Measurements from ENCODE around the gene ZNF507. TPM values are rescaled to one million over a fixed set of nuclear protein-coding genes. Genes with fewer than 3 reads are reported as not detected.
A peak's percentile ranks its signal among the peaks of the same experiment; 100 is the strongest.

ZNF507 gene
- total and polyA plus RNA-seq, 5 donors, result 3.6 to 19.5 (median 15.0) TPM

- DNase-seq, result no peak
- H3K4me1 ChIP-seq (ENCODE audit: control insufficient read depth, insufficient read depth, low read length), result no peaks in the 10 kb centered on the region
- intact Hi-C loops (cut with DNase I), result no loop called here
- 96% methylated on average over 9 of the region's 9 CpGs for WGBS
- H3K27ac ChIP-seq (ENCODE audit: low read length), result no peak overlapping the region
- no peak overlapping the region for H3K4me3 ChIP-seq (ENCODE audit: low read length)
- no peak for ATAC-seq
- no peaks in the 10 kb centered on the region for H3K27me3 ChIP-seq (ENCODE audit: control insufficient read depth, insufficient read depth)
- H3K9me3 ChIP-seq (ENCODE audit: control insufficient read depth, low read length), result no peaks in the 10 kb centered on the region
Observed at GRCh38 chr19:32354345-32354744, 8.9 kb downstream of the ZNF507 start.

- H3K4me3 ChIP-seq (ENCODE audit: low read length), result no peak overlapping the region
- ATAC-seq (no peak), DNase-seq (no peak)
- intact Hi-C loops (cut with DNase I), result no loop called here
- no peaks in the 10 kb centered on the region for H3K9me3 ChIP-seq (ENCODE audit: control insufficient read depth, low read length)
- no peaks in the 10 kb centered on the region for H3K27me3 ChIP-seq (ENCODE audit: control insufficient read depth, insufficient read depth)
- no peak overlapping the region for H3K27ac ChIP-seq (ENCODE audit: low read length)
- 90% methylated on average over 3 of the region's 3 CpGs for WGBS
- no peaks in the 10 kb centered on the region for H3K4me1 ChIP-seq (ENCODE audit: control insufficient read depth, insufficient read depth, low read length)
Observed at GRCh38 chr19:32355309-32355708, 9.9 kb downstream of the ZNF507 start.

GRCh38 chr19:32357720-32358119 is 12.3 kb downstream of the ZNF507 start:
- 19% methylated on average over 2 of the region's 2 CpGs for WGBS
- no peaks in the 10 kb centered on the region for H3K9me3 ChIP-seq (ENCODE audit: control insufficient read depth, low read length)
- intact Hi-C loops (cut with DNase I), result no loop called here
- no peaks in the 10 kb centered on the region for H3K27me3 ChIP-seq (ENCODE audit: control insufficient read depth, insufficient read depth)
- ATAC-seq (no peak), DNase-seq (no peak)
- no peak overlapping the region for H3K27ac ChIP-seq (ENCODE audit: low read length)
- H3K4me3 ChIP-seq (ENCODE audit: low read length), result no peak overlapping the region
- no peaks in the 10 kb centered on the region for H3K4me1 ChIP-seq (ENCODE audit: control insufficient read depth, insufficient read depth, low read length)

- Histone ChIP-seq H3K4me3 (ENCODE audit: low read length) (no peak overlapping the region), H3K4me1 (ENCODE audit: control insufficient read depth, insufficient read depth, low read length) (no peaks in the 10 kb centered on the region), H3K27ac (ENCODE audit: low read length) (no peak overlapping the region), H3K9me3 (ENCODE audit: control insufficient read depth, low read length) (no peaks in the 10 kb centered on the region), H3K27me3 (ENCODE audit: control insufficient read depth, insufficient read depth) (no peaks in the 10 kb centered on the region)
- DNase-seq (no peak), ATAC-seq (no peak)
- intact Hi-C loops (cut with DNase I), result no loop called here
- WGBS, result 96% methylated on average over 5 of the region's 5 CpGs
Observed at GRCh38 chr19:32358321-32358720, 12.9 kb downstream of the ZNF507 start.

GRCh38 chr19:32359581-32359980 is 14.2 kb downstream of the ZNF507 start:
- Histone ChIP-seq H3K4me3 (ENCODE audit: low read length) (no peak overlapping the region), H3K27me3 (ENCODE audit: control insufficient read depth, insufficient read depth) (no peaks in the 10 kb centered on the region), H3K9me3 (ENCODE audit: control insufficient read depth, low read length) (no peaks in the 10 kb centered on the region), H3K27ac (ENCODE audit: low read length) (no peak overlapping the region), H3K4me1 (ENCODE audit: control insufficient read depth, insufficient read depth, low read length) (no peaks in the 10 kb centered on the region)
- DNase-seq, result no peak
- no peak for ATAC-seq
- WGBS, result 94% methylated on average over 9 of the region's 9 CpGs
- intact Hi-C loops (cut with DNase I), result no loop called here

- Histone ChIP-seq H3K27me3 (ENCODE audit: control insufficient read depth, insufficient read depth) (no peaks in the 10 kb centered on the region), H3K27ac (ENCODE audit: low read length) (no peak overlapping the region), H3K9me3 (ENCODE audit: control insufficient read depth, low read length) (no peaks in the 10 kb centered on the region), H3K4me1 (ENCODE audit: control insufficient read depth, insufficient read depth, low read length) (no peaks in the 10 kb centered on the region), H3K4me3 (ENCODE audit: low read length) (no peak overlapping the region)
- ATAC-seq (no peak), DNase-seq (no peak)
- intact Hi-C loops (cut with DNase I), result no loop called here
- 95% methylated on average over 9 of the region's 9 CpGs for WGBS
Observed at GRCh38 chr19:32361574-32362317, 16.3 kb downstream of the ZNF507 start.

- Histone ChIP-seq H3K4me3 (ENCODE audit: low read length) (no peak overlapping the region), H3K4me1 (ENCODE audit: control insufficient read depth, insufficient read depth, low read length) (no peaks in the 10 kb centered on the region), H3K27ac (ENCODE audit: low read length) (no peak overlapping the region), H3K9me3 (ENCODE audit: control insufficient read depth, low read length) (no peaks in the 10 kb centered on the region), H3K27me3 (ENCODE audit: control insufficient read depth, insufficient read depth) (no peaks in the 10 kb centered on the region)
- ATAC-seq (no peak), DNase-seq (no peak)
- 86% methylated on average over 5 of the region's 5 CpGs for WGBS
- intact Hi-C loops (cut with DNase I), result no loop called here
Observed at GRCh38 chr19:32362318-32362691, 16.9 kb downstream of the ZNF507 start.

- no peaks in the 10 kb centered on the region for H3K9me3 ChIP-seq (ENCODE audit: control insufficient read depth, low read length)
- peaks cover 3% of the 10 kb centered on the region for H3K4me1 ChIP-seq (ENCODE audit: control insufficient read depth, insufficient read depth, low read length)
- no peak for DNase-seq
- no peaks in the 10 kb centered on the region for H3K27me3 ChIP-seq (ENCODE audit: control insufficient read depth, insufficient read depth)
- WGBS, result 61% methylated on average over 3 of the region's 3 CpGs
- no peak overlapping the region for H3K27ac ChIP-seq (ENCODE audit: low read length)
- H3K4me3 ChIP-seq (ENCODE audit: low read length), result no peak overlapping the region
- peak; percentile 51 to 73 for ATAC-seq
- intact Hi-C loops (cut with DNase I), result no loop called here
Observed at GRCh38 chr19:32363175-32363574, 17.8 kb downstream of the ZNF507 start.

- Histone ChIP-seq H3K27ac (ENCODE audit: low read length) (peak overlapping the region; percentile 50), H3K27me3 (ENCODE audit: control insufficient read depth, insufficient read depth) (no peaks in the 10 kb centered on the region), H3K4me3 (ENCODE audit: low read length) (no peak overlapping the region), H3K9me3 (ENCODE audit: control insufficient read depth, low read length) (no peaks in the 10 kb centered on the region), H3K4me1 (ENCODE audit: control insufficient read depth, insufficient read depth, low read length) (peaks cover 5% of the 10 kb centered on the region)
- ATAC-seq (peak; percentile 29 to 45), DNase-seq (no peak)
- intact Hi-C loops (cut with DNase I), result no loop called here
- WGBS, result 94% methylated on average over 3 of the region's 3 CpGs
Observed at GRCh38 chr19:32363632-32364031, 18.2 kb downstream of the ZNF507 start.

- Histone ChIP-seq H3K9me3 (ENCODE audit: control insufficient read depth, low read length) (no peaks in the 10 kb centered on the region), H3K27me3 (ENCODE audit: control insufficient read depth, insufficient read depth) (no peaks in the 10 kb centered on the region), H3K4me3 (ENCODE audit: low read length) (no peak overlapping the region), H3K4me1 (ENCODE audit: control insufficient read depth, insufficient read depth, low read length) (peaks cover 5% of the 10 kb centered on the region), H3K27ac (ENCODE audit: low read length) (peak overlapping the region; percentile 50)
- ATAC-seq (no peak), DNase-seq (no peak)
- intact Hi-C loops (cut with DNase I), result no loop called here
- 91% methylated on average over 1 of the region's 1 CpG for WGBS
Observed at GRCh38 chr19:32364040-32364439, 18.6 kb downstream of the ZNF507 start.

GRCh38 chr19:32367063-32367462 is 21.7 kb downstream of the ZNF507 start:
- no peaks in the 10 kb centered on the region for H3K27me3 ChIP-seq (ENCODE audit: control insufficient read depth, insufficient read depth)
- WGBS, result 86% methylated on average over 6 of the region's 6 CpGs
- no peak for ATAC-seq
- no peaks in the 10 kb centered on the region for H3K9me3 ChIP-seq (ENCODE audit: control insufficient read depth, low read length)
- peaks cover 7% of the 10 kb centered on the region for H3K4me1 ChIP-seq (ENCODE audit: control insufficient read depth, insufficient read depth, low read length)
- H3K27ac ChIP-seq (ENCODE audit: low read length), result no peak overlapping the region
- H3K4me3 ChIP-seq (ENCODE audit: low read length), result no peak overlapping the region
- intact Hi-C loops (cut with DNase I), result no loop called here
- no peak for DNase-seq

All from right cardiac atrium (tissue), 5 donors.